HCT116 (cell line): ENCODE data around the gene KRT2. TPM values are rescaled to one million over a fixed set of nuclear protein-coding genes. Genes with fewer than 3 reads are reported as not detected.

Experiments used
- ATAC-seq: fragments of 200-7000 bp; cut with Tn5 transposase; 2 replicates; pipeline ENCODE4 v1.9.1; 2020; ENCODE audit warnings: mild to moderate bottlenecking, moderate library complexity
- BruUV-seq: library from RNA; stranded (reverse); fragments of 400-500 nt; replicated peaks from 2 replicates; lab custom pipeline; 2021; lab: Mats Ljungman, UMichigan
- CTCF ChIA-PET: fragments of 300-600 bp; sonication (Branson Sonifier 250); formaldehyde crosslinking; loops from one replicate; lab custom pipeline; 2021; ENCODE audit warnings: antibody characterized with exemption; lab: Charles Lee
- POLR2A ChIA-PET: fragments of 300-600, 350-600 bp; sonication (Branson Sonifier 250); formaldehyde crosslinking; loops from one replicate; lab custom pipeline; 2021; ENCODE audit warnings: antibody characterized with exemption; lab: Charles Lee
- RAD21 ChIA-PET, 2 experiments: fragments of 300-600 bp; sonication (Branson Sonifier 250); formaldehyde crosslinking; loops; one replicate each; lab custom pipeline; 2023; ENCODE audit warnings: low total read pairs in 2 of 2; ENCODE audit not compliant: uncharacterized antibody in 2 of 2, unreplicated experiment in 2 of 2, low non-redundant PET in 1 of 2; lab: Charles Lee
- DNase-seq: peaks from one replicate; pipeline ENCODE4 v3.0.0-alpha.2; 2010; ENCODE audit warnings: low read depth, low spot score
- H2AFZ ChIP-seq: fragments of 200-600 bp; shearing (Covaris generic), sonication (generic); 2 replicates; pipeline ENCODE4 v1.6.1; 2017; ENCODE audit warnings: low read depth, mixed run types, mixed read lengths, antibody characterized with exemption, low read length; ENCODE audit not compliant: poor library complexity, severe bottlenecking
- H3K27ac ChIP-seq: 2 replicates; pipeline ENCODE4 v1.5.1; 2012; ENCODE audit warnings: low read depth, low read length
- H3K27me3 ChIP-seq: fragments of 200-600 bp; sonication (generic); 2 replicates; pipeline ENCODE4 v1.6.1; 2016; ENCODE audit warnings: mixed run types, low read length, mixed read lengths; ENCODE audit not compliant: insufficient read depth
- H3K36me3 ChIP-seq, 2 experiments: fragments of 200-500 bp in 1 of 2; fragments of 200-600 bp in 1 of 2; sonication (Bioruptor generic) in 1 of 2; sonication (generic) in 1 of 2; 2 replicates each; pipeline versions ENCODE4 v1.5.1 to v1.6.1; 2014 to 2016; ENCODE audit warnings: low read length in 2 of 2, inconsistent platforms in 1 of 2, mixed read lengths in 1 of 2, mixed run types in 1 of 2; ENCODE audit not compliant: insufficient read depth in 2 of 2, control insufficient read depth in 1 of 2
- H3K4me1 ChIP-seq, 2 experiments: fragments of 200-600 bp in 1 of 2; sonication (generic) in 1 of 2; 2 replicates each; pipeline versions ENCODE4 v1.5.1 to v1.6.1; 2012 to 2017; ENCODE audit warnings: low read length in 2 of 2, inconsistent platforms in 1 of 2, mild to moderate bottlenecking in 1 of 2, mixed read lengths in 1 of 2, mixed run types in 1 of 2, moderate library complexity in 1 of 2; ENCODE audit not compliant: insufficient read depth in 2 of 2, control insufficient read depth in 1 of 2
- H3K4me2 ChIP-seq: fragments of 200-600 bp; sonication (generic); 2 replicates; pipeline ENCODE4 v1.6.1; 2017; ENCODE audit warnings: mixed run types, low read length, mixed read lengths
- H3K4me3 ChIP-seq, 2 experiments: fragments of 200-600 bp in 1 of 2; sonication (generic) in 1 of 2; replicated peaks in 1 of 2; 2 replicates each; pipeline ENCODE4 v1.5.1; 2011 to 2016; ENCODE audit warnings: low read length in 2 of 2, control low read depth in 1 of 2, low read depth in 1 of 2, mild to moderate bottlenecking in 1 of 2, mixed read lengths in 1 of 2, mixed run types in 1 of 2
- H3K79me2 ChIP-seq: fragments of 200-600 bp; sonication (generic); 2 replicates; pipeline ENCODE4 v1.6.1; 2017; ENCODE audit warnings: mild to moderate bottlenecking, mixed run types, low read length, moderate library complexity, mixed read lengths; ENCODE audit not compliant: insufficient read depth
- H3K9ac ChIP-seq: fragments of 200-600 bp; sonication (generic); 2 replicates; pipeline ENCODE4 v1.6.1; 2016; ENCODE audit warnings: low read length, mixed read lengths
- H3K9me2 ChIP-seq: fragments of 200-600 bp; sonication (generic), shearing (Covaris generic); 2 replicates; pipeline ENCODE4 v1.6.1; 2017; ENCODE audit warnings: mixed run types, mild to moderate bottlenecking, moderate library complexity; ENCODE audit not compliant: insufficient read depth
- H3K9me3 ChIP-seq, 2 experiments: fragments of 200-500 bp in 1 of 2; fragments of 200-600 bp in 1 of 2; sonication (Bioruptor generic) in 1 of 2; sonication (generic) in 1 of 2; 2 replicates each; pipeline ENCODE4 v1.6.1; 2014 to 2017; ENCODE audit warnings: low read length in 2 of 2, mixed read lengths in 2 of 2, inconsistent platforms in 1 of 2, low read depth in 1 of 2, mild to moderate bottlenecking in 1 of 2, mixed run types in 1 of 2, moderate library complexity in 1 of 2; ENCODE audit not compliant: control insufficient read depth in 1 of 2, insufficient read depth in 1 of 2
- H4K20me1 ChIP-seq: fragments of 200-600 bp; sonication (generic), shearing (Covaris generic); 2 replicates; pipeline ENCODE4 v1.6.1; 2017; ENCODE audit warnings: mixed run types, mild to moderate bottlenecking, moderate library complexity; ENCODE audit not compliant: insufficient read depth
- ELF1 ChIP-seq: IDR thresholded peaks from 2 replicates; pipeline ENCODE4 v1.6.1; 2012; ENCODE audit warnings: low read depth, borderline replicate concordance
- EZH2 ChIP-seq: fragments of 200-600 bp; sonication (generic); IDR thresholded peaks from 2 replicates; pipeline ENCODE4 v1.6.1; 2017; ENCODE audit warnings: antibody characterized with exemption, mixed run types
- FOSL1 ChIP-seq: IDR thresholded peaks from 2 replicates; pipeline ENCODE4 v1.6.1; 2012; ENCODE audit warnings: low read depth
- SIN3A ChIP-seq: IDR thresholded peaks from 2 replicates; pipeline ENCODE4 v1.6.1; 2012; ENCODE audit warnings: low read depth
- SRF ChIP-seq: IDR thresholded peaks from 2 replicates; pipeline ENCODE4 v1.6.1; 2012; ENCODE audit warnings: low read depth
- YY1 ChIP-seq: IDR thresholded peaks from 2 replicates; pipeline ENCODE4 v1.6.1; 2011; ENCODE audit warnings: low read length, low read depth, moderate library complexity, mild to moderate bottlenecking; ENCODE audit not compliant: insufficient replicate concordance; ENCODE audit errors: extremely low read depth
- intact Hi-C: fragments of 100-400 bp; cut with micrococcal nuclease; formaldehyde crosslinking; loops from 2 replicates; pipeline ENCODE4 v1.10.0; 2022
- total RNA-seq: library from RNA; stranded (reverse); gene quantifications from one replicate; pipeline ENCODE4 v1.2.1, GENCODE V29; 2021; ENCODE audit not compliant: unreplicated experiment
- TF ChIP-seq, protein P1 (sequence below): IDR thresholded peaks from 2 replicates; pipeline ENCODE4 v1.6.1; 2012; ENCODE audit warnings: low read depth
- TF ChIP-seq, protein P2 (sequence below): IDR thresholded peaks from 2 replicates; pipeline ENCODE4 v1.6.1; 2011; ENCODE audit warnings: mild to moderate bottlenecking, low read length, moderate library complexity; ENCODE audit not compliant: insufficient replicate concordance; ENCODE audit errors: extremely low read depth
- TF ChIP-seq, protein P3 (sequence below), 3 experiments: fragments of 200-600 bp in 1 of 3; sonication (generic) in 1 of 3; IDR thresholded peaks in 2 of 3; conservative IDR thresholded peaks in 1 of 3; 2 replicates each; pipeline ENCODE4 v1.5.1; 2012 to 2017; ENCODE audit warnings: low read depth in 2 of 3, low read length in 2 of 3, antibody characterized with exemption in 1 of 3, borderline replicate concordance in 1 of 3, control low read depth in 1 of 3, mild to moderate bottlenecking in 1 of 3, mixed read lengths in 1 of 3, mixed run types in 1 of 3, moderate library complexity in 1 of 3; ENCODE audit not compliant: insufficient read depth in 1 of 3

The KRT2 gene
- total RNA-seq, 1 experiment from 2014 or later, result not detected

DNA sequence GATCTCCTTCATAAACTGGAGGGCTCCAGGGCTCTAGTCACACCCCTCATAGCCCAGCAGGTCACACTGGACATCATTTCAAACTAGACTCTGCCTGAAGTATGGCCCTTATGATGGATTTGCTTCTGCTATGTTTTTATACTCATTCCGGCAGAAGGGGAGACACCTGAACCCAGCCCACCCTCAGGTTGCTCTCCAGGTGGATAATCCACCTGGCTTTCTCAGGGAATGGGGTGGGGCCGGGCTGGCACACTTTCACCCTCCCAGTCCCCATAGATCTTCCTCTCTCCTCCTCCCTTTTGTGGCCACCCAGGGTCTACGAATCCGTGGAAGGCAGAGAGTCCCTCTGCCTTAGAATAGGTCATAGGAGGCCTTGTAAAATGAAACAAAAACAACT, 23.9 kb downstream of the KRT2 start:
- POLR2A ChIA-PET, result no interaction called here
- RAD21 ChIA-PET, result no interaction called here

More for the DNA sequence above, 23.9 kb downstream of the KRT2 start:
- no peak overlapping the region for H3K4me3 ChIP-seq
- no peak overlapping the region for H2AFZ ChIP-seq
- H3K27ac ChIP-seq, result no peak overlapping the region
- H3K79me2 ChIP-seq, result no peaks in the 10 kb centered on the region
- H3K27me3 ChIP-seq, result no peaks in the 10 kb centered on the region
- no peaks in the 10 kb centered on the region for H3K9me3 ChIP-seq
- no peaks in the 10 kb centered on the region for H4K20me1 ChIP-seq
- DNase-seq, result no peak
- no peaks in the 10 kb centered on the region for H3K9me2 ChIP-seq
- H3K9ac ChIP-seq, result no peak overlapping the region
- no peaks in the 10 kb centered on the region for H3K36me3 ChIP-seq
- CTCF ChIA-PET, result no interaction called here
- no TSS peak for BruUV-seq
- no peaks in the 10 kb centered on the region for H3K4me1 ChIP-seq
- TF ChIP-seq, protein P1, sequence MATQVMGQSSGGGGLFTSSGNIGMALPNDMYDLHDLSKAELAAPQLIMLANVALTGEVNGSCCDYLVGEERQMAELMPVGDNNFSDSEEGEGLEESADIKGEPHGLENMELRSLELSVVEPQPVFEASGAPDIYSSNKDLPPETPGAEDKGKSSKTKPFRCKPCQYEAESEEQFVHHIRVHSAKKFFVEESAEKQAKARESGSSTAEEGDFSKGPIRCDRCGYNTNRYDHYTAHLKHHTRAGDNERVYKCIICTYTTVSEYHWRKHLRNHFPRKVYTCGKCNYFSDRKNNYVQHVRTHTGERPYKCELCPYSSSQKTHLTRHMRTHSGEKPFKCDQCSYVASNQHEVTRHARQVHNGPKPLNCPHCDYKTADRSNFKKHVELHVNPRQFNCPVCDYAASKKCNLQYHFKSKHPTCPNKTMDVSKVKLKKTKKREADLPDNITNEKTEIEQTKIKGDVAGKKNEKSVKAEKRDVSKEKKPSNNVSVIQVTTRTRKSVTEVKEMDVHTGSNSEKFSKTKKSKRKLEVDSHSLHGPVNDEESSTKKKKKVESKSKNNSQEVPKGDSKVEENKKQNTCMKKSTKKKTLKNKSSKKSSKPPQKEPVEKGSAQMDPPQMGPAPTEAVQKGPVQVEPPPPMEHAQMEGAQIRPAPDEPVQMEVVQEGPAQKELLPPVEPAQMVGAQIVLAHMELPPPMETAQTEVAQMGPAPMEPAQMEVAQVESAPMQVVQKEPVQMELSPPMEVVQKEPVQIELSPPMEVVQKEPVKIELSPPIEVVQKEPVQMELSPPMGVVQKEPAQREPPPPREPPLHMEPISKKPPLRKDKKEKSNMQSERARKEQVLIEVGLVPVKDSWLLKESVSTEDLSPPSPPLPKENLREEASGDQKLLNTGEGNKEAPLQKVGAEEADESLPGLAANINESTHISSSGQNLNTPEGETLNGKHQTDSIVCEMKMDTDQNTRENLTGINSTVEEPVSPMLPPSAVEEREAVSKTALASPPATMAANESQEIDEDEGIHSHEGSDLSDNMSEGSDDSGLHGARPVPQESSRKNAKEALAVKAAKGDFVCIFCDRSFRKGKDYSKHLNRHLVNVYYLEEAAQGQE, result no peak
- TF ChIP-seq EZH2 (no peak), ELF1 (no peak), YY1 (no peak), SRF (no peak), FOSL1 (no peak), SIN3A (no peak)
- TF ChIP-seq, protein P2, sequence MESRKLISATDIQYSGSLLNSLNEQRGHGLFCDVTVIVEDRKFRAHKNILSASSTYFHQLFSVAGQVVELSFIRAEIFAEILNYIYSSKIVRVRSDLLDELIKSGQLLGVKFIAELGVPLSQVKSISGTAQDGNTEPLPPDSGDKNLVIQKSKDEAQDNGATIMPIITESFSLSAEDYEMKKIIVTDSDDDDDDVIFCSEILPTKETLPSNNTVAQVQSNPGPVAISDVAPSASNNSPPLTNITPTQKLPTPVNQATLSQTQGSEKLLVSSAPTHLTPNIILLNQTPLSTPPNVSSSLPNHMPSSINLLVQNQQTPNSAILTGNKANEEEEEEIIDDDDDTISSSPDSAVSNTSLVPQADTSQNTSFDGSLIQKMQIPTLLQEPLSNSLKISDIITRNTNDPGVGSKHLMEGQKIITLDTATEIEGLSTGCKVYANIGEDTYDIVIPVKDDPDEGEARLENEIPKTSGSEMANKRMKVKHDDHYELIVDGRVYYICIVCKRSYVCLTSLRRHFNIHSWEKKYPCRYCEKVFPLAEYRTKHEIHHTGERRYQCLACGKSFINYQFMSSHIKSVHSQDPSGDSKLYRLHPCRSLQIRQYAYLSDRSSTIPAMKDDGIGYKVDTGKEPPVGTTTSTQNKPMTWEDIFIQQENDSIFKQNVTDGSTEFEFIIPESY, result no peak
- TF ChIP-seq, protein P3, sequence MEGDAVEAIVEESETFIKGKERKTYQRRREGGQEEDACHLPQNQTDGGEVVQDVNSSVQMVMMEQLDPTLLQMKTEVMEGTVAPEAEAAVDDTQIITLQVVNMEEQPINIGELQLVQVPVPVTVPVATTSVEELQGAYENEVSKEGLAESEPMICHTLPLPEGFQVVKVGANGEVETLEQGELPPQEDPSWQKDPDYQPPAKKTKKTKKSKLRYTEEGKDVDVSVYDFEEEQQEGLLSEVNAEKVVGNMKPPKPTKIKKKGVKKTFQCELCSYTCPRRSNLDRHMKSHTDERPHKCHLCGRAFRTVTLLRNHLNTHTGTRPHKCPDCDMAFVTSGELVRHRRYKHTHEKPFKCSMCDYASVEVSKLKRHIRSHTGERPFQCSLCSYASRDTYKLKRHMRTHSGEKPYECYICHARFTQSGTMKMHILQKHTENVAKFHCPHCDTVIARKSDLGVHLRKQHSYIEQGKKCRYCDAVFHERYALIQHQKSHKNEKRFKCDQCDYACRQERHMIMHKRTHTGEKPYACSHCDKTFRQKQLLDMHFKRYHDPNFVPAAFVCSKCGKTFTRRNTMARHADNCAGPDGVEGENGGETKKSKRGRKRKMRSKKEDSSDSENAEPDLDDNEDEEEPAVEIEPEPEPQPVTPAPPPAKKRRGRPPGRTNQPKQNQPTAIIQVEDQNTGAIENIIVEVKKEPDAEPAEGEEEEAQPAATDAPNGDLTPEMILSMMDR (IDR thresholded peaks at IDR 0.05 in 2 of 3, conservative IDR thresholded peaks at IDR 0.05 in 1 of 3; ENCODE audit: borderline replicate concordance in 1 of 3, insufficient read depth in 1 of 3, low read depth in 2 of 3, low read length in 2 of 3), result no peak
- H3K4me2 ChIP-seq, result no peak overlapping the region
- intact Hi-C loops, result no loop called here
- no peak for ATAC-seq
